ENCODE measurements around the gene TMEM209.
"Not testable (repeated sequence)": the region's sequence is repeated elsewhere in the genome, so short reads cannot be mapped to it uniquely, and the experiment has no call there.

TMEM209 gene

GRCh38 chr7:130205084-130205947, at the start of gene TMEM209:
Gene TMEM209, minus strand, starts transcription at chr7:130205406. Its CDS starts 31 bp downstream, at chr7:130205375.
- Histone ChIP-seq H3K4me3 (ENCODE audit: low read length) (peak within 1 kb of the TSS; percentile 94), H3K4me1 (ENCODE audit: control insufficient read depth, insufficient read depth, low read length) (peaks cover 24% of the 10 kb centered on the region), H3K27me3 (replicated peaks; ENCODE audit: control insufficient read depth, insufficient read depth, low read length) (no peaks in the 10 kb centered on the region), H3K9me3 (ENCODE audit: control insufficient read depth, low read length) (no peaks in the 10 kb centered on the region), H3K9ac (ENCODE audit: low read length) (peak within 1 kb of the TSS; percentile 93), H3K36me3 (ENCODE audit: control insufficient read depth, insufficient read depth, low read length, severe bottlenecking) (peaks cover 31% of the 10 kb centered on the region)
- DNase-seq (ENCODE audit: low read depth), result peak; percentile 99

DNA sequence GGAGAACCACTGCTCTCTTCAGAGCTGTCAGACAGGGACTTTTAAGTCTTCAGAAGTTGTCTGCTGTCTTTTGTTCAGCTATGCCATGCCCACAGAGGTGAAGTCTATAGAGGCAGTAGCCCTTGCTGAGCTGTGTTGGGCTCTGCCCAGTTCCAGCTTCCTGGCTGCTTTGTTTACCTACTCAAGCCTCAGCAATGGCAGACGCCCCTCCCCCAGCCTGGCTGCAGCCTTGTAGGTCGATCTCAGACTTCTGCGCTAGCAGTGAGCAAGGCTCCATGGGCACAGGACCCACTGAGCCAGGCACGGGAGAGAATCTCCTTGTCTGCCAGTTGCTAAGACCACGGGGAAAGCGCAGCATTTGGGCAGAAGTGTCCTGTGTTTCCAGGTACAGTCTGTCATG, 49.3 kb upstream of the TMEM209 start:
- DNase-seq (ENCODE audit: low read depth), result no peak
- H3K4me3 ChIP-seq (ENCODE audit: low read length), result no peak overlapping the region
- H3K36me3 ChIP-seq (ENCODE audit: control insufficient read depth, insufficient read depth, low read length, severe bottlenecking), result no peaks in the 10 kb centered on the region

DNA sequence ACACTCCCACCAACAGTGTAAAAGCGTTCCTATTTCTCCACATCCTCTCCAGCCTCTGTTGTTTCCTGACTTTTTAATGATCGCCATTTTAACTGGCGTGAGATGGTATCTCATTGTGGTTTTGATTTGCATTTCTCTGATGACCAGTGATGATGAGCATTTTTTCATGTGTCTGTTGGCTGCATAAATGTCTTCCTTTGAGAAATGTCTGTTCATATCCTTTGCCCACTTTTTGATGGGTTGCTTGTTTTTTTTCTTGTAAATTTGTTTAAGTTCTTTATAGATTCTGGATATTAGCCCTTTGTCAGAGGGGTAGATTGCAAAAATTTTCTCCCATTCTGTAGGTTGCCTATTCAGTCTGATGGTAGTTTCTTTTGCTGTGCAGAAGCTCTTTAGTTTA, 44.4 kb upstream of the TMEM209 start:
- H3K4me1 ChIP-seq (ENCODE audit: control insufficient read depth, insufficient read depth, low read length); H3K4me3 ChIP-seq (ENCODE audit: low read length); H3K36me3 ChIP-seq (ENCODE audit: control insufficient read depth, insufficient read depth, low read length, severe bottlenecking); H3K27me3 ChIP-seq (replicated peaks; ENCODE audit: control insufficient read depth, insufficient read depth, low read length); H3K9ac ChIP-seq (ENCODE audit: low read length); DNase-seq (ENCODE audit: low read depth); H3K9me3 ChIP-seq (ENCODE audit: control insufficient read depth, low read length): not testable (repeated sequence)

More for the DNA sequence above, 49.3 kb upstream of the TMEM209 start:
- Histone ChIP-seq H3K27me3 (replicated peaks; ENCODE audit: control insufficient read depth, insufficient read depth, low read length) (no peaks in the 10 kb centered on the region), H3K4me1 (ENCODE audit: control insufficient read depth, insufficient read depth, low read length) (no peaks in the 10 kb centered on the region), H3K9me3 (ENCODE audit: control insufficient read depth, low read length) (peaks cover 34% of the 10 kb centered on the region), H3K9ac (ENCODE audit: low read length) (no peak overlapping the region)

- not testable (repeated sequence) for H3K36me3 ChIP-seq (ENCODE audit: control insufficient read depth, insufficient read depth, low read length, severe bottlenecking); H3K4me3 ChIP-seq (ENCODE audit: low read length); DNase-seq (ENCODE audit: low read depth); H3K27me3 ChIP-seq (replicated peaks; ENCODE audit: control insufficient read depth, insufficient read depth, low read length); H3K4me1 ChIP-seq (ENCODE audit: control insufficient read depth, insufficient read depth, low read length); H3K9ac ChIP-seq (ENCODE audit: low read length); H3K9me3 ChIP-seq (ENCODE audit: control insufficient read depth, low read length)
Observed at GRCh38 chr7:130248842-130249241, 43.6 kb upstream of the TMEM209 start.

- H3K4me1 ChIP-seq (ENCODE audit: control insufficient read depth, insufficient read depth, low read length); H3K27me3 ChIP-seq (replicated peaks; ENCODE audit: control insufficient read depth, insufficient read depth, low read length); DNase-seq (ENCODE audit: low read depth); H3K36me3 ChIP-seq (ENCODE audit: control insufficient read depth, insufficient read depth, low read length, severe bottlenecking); H3K9me3 ChIP-seq (ENCODE audit: control insufficient read depth, low read length); H3K4me3 ChIP-seq (ENCODE audit: low read length); H3K9ac ChIP-seq (ENCODE audit: low read length): not testable (repeated sequence)
Observed at GRCh38 chr7:130246491-130246890, 41.3 kb upstream of the TMEM209 start.

- H3K36me3 ChIP-seq (ENCODE audit: control insufficient read depth, insufficient read depth, low read length, severe bottlenecking); H3K9ac ChIP-seq (ENCODE audit: low read length); H3K4me3 ChIP-seq (ENCODE audit: low read length); H3K27me3 ChIP-seq (replicated peaks; ENCODE audit: control insufficient read depth, insufficient read depth, low read length); H3K4me1 ChIP-seq (ENCODE audit: control insufficient read depth, insufficient read depth, low read length); H3K9me3 ChIP-seq (ENCODE audit: control insufficient read depth, low read length): not testable (repeated sequence)
- DNase-seq (ENCODE audit: low read depth), result peak; percentile 57
Observed at GRCh38 chr7:130243486-130243885, 38.3 kb upstream of the TMEM209 start.

DNA sequence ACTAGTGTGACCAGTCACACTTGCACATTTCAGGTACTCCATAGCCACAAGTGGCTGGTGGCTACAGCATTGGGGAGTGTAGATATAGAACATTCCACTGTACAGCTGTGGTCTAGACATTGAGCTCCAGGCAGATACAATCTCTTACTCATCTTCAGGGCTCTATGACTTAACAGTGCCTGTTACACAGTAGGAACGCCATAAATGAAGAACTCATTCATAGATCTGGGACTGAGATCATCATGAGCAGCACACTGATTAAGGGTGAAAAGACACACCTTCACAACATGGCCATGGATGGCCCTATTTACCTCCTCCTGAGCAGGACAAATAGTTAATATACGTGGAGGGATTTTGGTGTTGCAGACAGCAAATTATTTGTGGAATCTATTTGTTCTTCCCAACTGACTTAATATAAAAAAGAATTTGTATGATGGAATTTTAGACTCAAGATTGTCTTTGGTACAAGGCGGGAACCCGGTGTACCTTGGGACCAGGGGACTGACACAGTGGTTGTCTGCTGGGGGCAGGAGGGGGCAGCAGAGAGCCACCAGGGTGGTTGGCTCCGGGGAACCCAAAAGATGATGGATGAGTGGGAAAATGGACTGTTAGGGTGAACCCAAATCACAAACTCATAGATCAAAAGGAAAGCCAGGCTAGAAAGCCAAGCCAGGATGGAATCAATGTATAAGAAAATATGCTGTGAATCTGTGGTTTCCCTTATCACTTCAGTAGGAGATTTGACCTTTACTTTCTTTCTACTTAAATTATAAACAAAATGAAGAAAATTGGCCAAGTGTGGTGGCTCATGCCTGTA, 37.2 kb upstream of the TMEM209 start:
- Histone ChIP-seq H3K9ac (ENCODE audit: low read length) (no peak overlapping the region), H3K9me3 (ENCODE audit: control insufficient read depth, low read length) (no peaks in the 10 kb centered on the region), H3K4me3 (ENCODE audit: low read length) (no peak overlapping the region), H3K27me3 (replicated peaks; ENCODE audit: control insufficient read depth, insufficient read depth, low read length) (no peaks in the 10 kb centered on the region), H3K4me1 (ENCODE audit: control insufficient read depth, insufficient read depth, low read length) (peaks cover 8% of the 10 kb centered on the region), H3K36me3 (ENCODE audit: control insufficient read depth, insufficient read depth, low read length, severe bottlenecking) (no peaks in the 10 kb centered on the region)
- DNase-seq (ENCODE audit: low read depth), result peak; percentile 75

GRCh38 chr7:130240240-130240639, 35.0 kb upstream of the TMEM209 start:
- Histone ChIP-seq H3K4me1 (ENCODE audit: control insufficient read depth, insufficient read depth, low read length) (peaks cover 8% of the 10 kb centered on the region), H3K4me3 (ENCODE audit: low read length) (no peak overlapping the region), H3K36me3 (ENCODE audit: control insufficient read depth, insufficient read depth, low read length, severe bottlenecking) (no peaks in the 10 kb centered on the region), H3K27me3 (replicated peaks; ENCODE audit: control insufficient read depth, insufficient read depth, low read length) (no peaks in the 10 kb centered on the region), H3K9ac (ENCODE audit: low read length) (no peak overlapping the region), H3K9me3 (ENCODE audit: control insufficient read depth, low read length) (no peaks in the 10 kb centered on the region)
- DNase-seq (ENCODE audit: low read depth), result no peak

GRCh38 chr7:130236361-130236760, 31.2 kb upstream of the TMEM209 start:
- H3K9ac ChIP-seq (ENCODE audit: low read length); H3K9me3 ChIP-seq (ENCODE audit: control insufficient read depth, low read length); H3K27me3 ChIP-seq (replicated peaks; ENCODE audit: control insufficient read depth, insufficient read depth, low read length); H3K36me3 ChIP-seq (ENCODE audit: control insufficient read depth, insufficient read depth, low read length, severe bottlenecking); H3K4me3 ChIP-seq (ENCODE audit: low read length); DNase-seq (ENCODE audit: low read depth); H3K4me1 ChIP-seq (ENCODE audit: control insufficient read depth, insufficient read depth, low read length): not testable (repeated sequence)

- Histone ChIP-seq H3K27me3 (replicated peaks; ENCODE audit: control insufficient read depth, insufficient read depth, low read length) (no peaks in the 10 kb centered on the region), H3K4me3 (ENCODE audit: low read length) (no peak overlapping the region), H3K9ac (ENCODE audit: low read length) (no peak overlapping the region), H3K9me3 (ENCODE audit: control insufficient read depth, low read length) (no peaks in the 10 kb centered on the region), H3K36me3 (ENCODE audit: control insufficient read depth, insufficient read depth, low read length, severe bottlenecking) (no peaks in the 10 kb centered on the region), H3K4me1 (ENCODE audit: control insufficient read depth, insufficient read depth, low read length) (no peaks in the 10 kb centered on the region)
- DNase-seq (ENCODE audit: low read depth), result no peak
Observed at GRCh38 chr7:130234078-130234477, 28.9 kb upstream of the TMEM209 start.

- Histone ChIP-seq H3K27me3 (replicated peaks; ENCODE audit: control insufficient read depth, insufficient read depth, low read length) (no peaks in the 10 kb centered on the region), H3K4me3 (ENCODE audit: low read length) (no peak overlapping the region), H3K36me3 (ENCODE audit: control insufficient read depth, insufficient read depth, low read length, severe bottlenecking) (no peaks in the 10 kb centered on the region), H3K9me3 (ENCODE audit: control insufficient read depth, low read length) (no peaks in the 10 kb centered on the region), H3K4me1 (ENCODE audit: control insufficient read depth, insufficient read depth, low read length) (no peaks in the 10 kb centered on the region), H3K9ac (ENCODE audit: low read length) (no peak overlapping the region)
- DNase-seq (ENCODE audit: low read depth), result no peak
Observed at GRCh38 chr7:130232209-130232608, 27.0 kb upstream of the TMEM209 start.
